Sigmoid colon (tissue), 7 donors: ENCODE results near the gene CRBN. TPM values are rescaled to one million over a fixed set of nuclear protein-coding genes. Genes with fewer than 3 reads are reported as not detected.

Experiments used
- DNase-seq: peaks from one replicate; pipeline ENCODE4 v3.0.0-alpha.2; 2019
- H3K27ac ChIP-seq, 4 donors: fragments of 200-600 bp; sonication (generic); one replicate each; pipeline ENCODE4 v1.5.1; 2016 to 2019; ENCODE audit warnings: mild to moderate bottlenecking in 1 of 4
- H3K27me3 ChIP-seq, 3 donors: fragments of 200-600 bp; sonication (generic); one replicate each; pipeline ENCODE4 v1.5.1; 2019; ENCODE audit warnings: mild to moderate bottlenecking in 1 of 3
- H3K36me3 ChIP-seq, 4 donors: fragments of 200-600 bp; sonication (generic); one replicate each; pipeline ENCODE4 v1.5.1; 2016 to 2019
- H3K4me1 ChIP-seq, 4 donors: fragments of 200-600 bp; sonication (generic); one replicate each; pipeline ENCODE4 v1.5.1; 2017 to 2019
- H3K4me3 ChIP-seq, 4 donors: fragments of 200-600 bp; sonication (generic); one replicate each; pipeline ENCODE4 v1.5.1; 2017 to 2019; ENCODE audit warnings: mild to moderate bottlenecking in 2 of 4, moderate library complexity in 1 of 4
- H3K9me3 ChIP-seq, 4 donors: fragments of 200-600 bp in 3 of 4; sonication (generic) in 3 of 4; one replicate each; pipeline versions ENCODE4 v1.5.1 to v1.6.1; 2013 to 2019
- EP300 ChIP-seq, 4 donors: sonication (generic); formaldehyde crosslinking; IDR thresholded peaks; one replicate each; pipeline ENCODE4 v1.6.1; 2017; ENCODE audit warnings: antibody characterized with exemption in 4 of 4
- POLR2A ChIP-seq, 2 donors: fragments of 450-650 bp; IDR thresholded peaks; one replicate each; pipeline ENCODE4 v1.6.1; 2016; ENCODE audit warnings: antibody characterized with exemption in 2 of 2, mild to moderate bottlenecking in 2 of 2, moderate library complexity in 2 of 2
- POLR2AphosphoS5 ChIP-seq, 4 donors: sonication (generic); formaldehyde crosslinking; IDR thresholded peaks; one replicate each; pipeline ENCODE4 v1.6.1; 2017; ENCODE audit warnings: antibody characterized with exemption in 4 of 4
- WGBS, 2 donors: extraction: QIAGEN DNeasy Blood & Tissue Kit; methylation state at CpG; one replicate each; pipeline ENCODE4 v1.1.7; 2013; 5-methylcytosine and 5-hydroxymethylcytosine counted together
- intact Hi-C: fragments of 100-400 bp; cut with DNase I; formaldehyde crosslinking; loops from one replicate; pipeline ENCODE4 v1.15.1; 2023
- polyA plus RNA-seq, 3 donors: library from polyadenylated mRNA; stranded (reverse); fragments of 200-250 nt; gene quantifications; one replicate each; pipeline ENCODE4 v1.2.3, GENCODE V29; 2013
- total RNA-seq, 4 donors: library from RNA; depleted of rRNA; stranded (reverse); fragments of >200 nt; gene quantifications; one replicate each; pipeline ENCODE4 v1.1.0, GENCODE V29; 2016
- TF ChIP-seq, protein P1 (sequence below), 4 experiments: fragments of 450-650 bp in 3 of 4; fragments of 200-600 bp in 1 of 4; IDR thresholded peaks; one replicate each; pipeline ENCODE4 v1.5.1; 2016 to 2019; ENCODE audit warnings: antibody characterized with exemption in 4 of 4, mild to moderate bottlenecking in 3 of 4, moderate library complexity in 2 of 4
- donor health status: healthy with polysubstance abuse.
- donor health status: Bipolar disorder and iron deficiency.
- donor health status: healthy.

Gene CRBN
- total and polyA plus RNA-seq, 7 donors: 24.6 to 271 (median 61.9) TPM

DNA sequence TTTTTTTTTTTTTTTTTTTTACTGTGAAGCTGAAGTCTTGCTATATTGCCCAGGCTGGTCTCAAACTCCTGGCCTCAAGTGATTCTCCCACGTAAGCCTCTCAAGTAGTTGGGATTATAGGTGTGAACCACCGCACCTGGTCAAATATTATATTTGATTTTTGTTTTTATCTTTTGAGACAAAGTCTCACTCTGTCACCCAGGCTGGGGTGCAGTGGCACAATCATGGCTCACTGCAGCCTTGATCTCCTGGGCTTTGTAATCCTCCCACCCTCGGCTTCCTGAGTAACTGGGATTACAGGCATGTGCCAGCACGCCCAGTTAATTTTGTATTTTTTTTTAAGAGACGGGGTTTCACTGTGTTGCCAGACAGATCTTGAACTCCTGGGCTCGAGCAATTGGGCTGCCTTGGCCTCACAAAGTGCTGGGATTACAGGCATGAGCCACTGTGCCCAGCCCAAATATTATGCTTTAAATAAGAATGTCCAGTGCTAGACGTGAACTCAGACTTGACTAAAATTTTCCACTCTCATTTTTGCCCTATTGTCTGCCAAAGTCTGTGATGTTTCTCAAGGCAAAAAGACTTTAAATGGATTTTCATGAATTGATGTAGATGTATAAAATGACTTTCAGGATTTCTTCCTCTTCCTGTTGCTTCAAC lies 33.4 kb upstream of the CRBN start:
- no peak for TF ChIP-seq POLR2A (IDR thresholded peaks at IDR 0.05)
- TF ChIP-seq EP300 (IDR thresholded peaks at IDR 0.05): no peak
- TF ChIP-seq POLR2AphosphoS5 (IDR thresholded peaks at IDR 0.05): no peak
- TF ChIP-seq, protein P1, sequence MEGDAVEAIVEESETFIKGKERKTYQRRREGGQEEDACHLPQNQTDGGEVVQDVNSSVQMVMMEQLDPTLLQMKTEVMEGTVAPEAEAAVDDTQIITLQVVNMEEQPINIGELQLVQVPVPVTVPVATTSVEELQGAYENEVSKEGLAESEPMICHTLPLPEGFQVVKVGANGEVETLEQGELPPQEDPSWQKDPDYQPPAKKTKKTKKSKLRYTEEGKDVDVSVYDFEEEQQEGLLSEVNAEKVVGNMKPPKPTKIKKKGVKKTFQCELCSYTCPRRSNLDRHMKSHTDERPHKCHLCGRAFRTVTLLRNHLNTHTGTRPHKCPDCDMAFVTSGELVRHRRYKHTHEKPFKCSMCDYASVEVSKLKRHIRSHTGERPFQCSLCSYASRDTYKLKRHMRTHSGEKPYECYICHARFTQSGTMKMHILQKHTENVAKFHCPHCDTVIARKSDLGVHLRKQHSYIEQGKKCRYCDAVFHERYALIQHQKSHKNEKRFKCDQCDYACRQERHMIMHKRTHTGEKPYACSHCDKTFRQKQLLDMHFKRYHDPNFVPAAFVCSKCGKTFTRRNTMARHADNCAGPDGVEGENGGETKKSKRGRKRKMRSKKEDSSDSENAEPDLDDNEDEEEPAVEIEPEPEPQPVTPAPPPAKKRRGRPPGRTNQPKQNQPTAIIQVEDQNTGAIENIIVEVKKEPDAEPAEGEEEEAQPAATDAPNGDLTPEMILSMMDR (IDR thresholded peaks at IDR 0.05): no peak
- intact Hi-C loops: no loop called here
- H3K27ac ChIP-seq: no peak overlapping the region
- H3K4me1 ChIP-seq: no peaks in the 10 kb centered on the region
- whole genome bisulfite sequencing, 2 donors: 74 to 84% methylated on average over 7 of the region's 7 CpGs
- no peaks in the 10 kb centered on the region for H3K36me3 ChIP-seq
- DNase-seq: no peak
- no peak overlapping the region for H3K4me3 ChIP-seq
- no peaks in the 10 kb centered on the region for H3K27me3 ChIP-seq
- no peaks in the 10 kb centered on the region for H3K9me3 ChIP-seq

DNA sequence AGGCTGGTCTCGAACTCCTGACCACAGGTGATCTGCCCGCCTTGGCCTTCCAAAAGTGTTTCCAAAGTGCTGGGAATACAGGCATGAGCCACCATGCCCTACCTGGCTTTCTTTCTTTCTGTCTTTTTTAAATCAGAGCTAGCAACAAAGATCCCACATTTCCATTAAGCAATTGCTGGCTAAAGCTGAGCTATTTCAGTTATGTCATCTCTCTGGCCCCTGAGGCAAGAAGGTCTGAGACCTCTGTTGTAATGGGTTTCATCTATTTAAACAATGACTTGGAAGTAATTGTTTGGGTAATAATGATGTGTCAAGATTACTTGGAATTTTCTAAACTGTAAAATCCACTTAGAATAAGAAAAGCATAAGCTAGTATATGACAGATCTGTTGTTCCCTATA lies 30.2 kb upstream of the CRBN start:
- intact Hi-C loops: no loop called here
- Histone ChIP-seq H3K27ac (no peak overlapping the region), H3K9me3 (no peaks in the 10 kb centered on the region), H3K4me3 (no peak overlapping the region), H3K36me3 (no peaks in the 10 kb centered on the region), H3K27me3 (no peaks in the 10 kb centered on the region), H3K4me1 (no peaks in the 10 kb centered on the region)
- no peak for DNase-seq
- WGBS, 2 donors: 86% methylated on average over 2 of the region's 2 CpGs
- TF ChIP-seq, protein P1 (IDR thresholded peaks at IDR 0.05): no peak
- TF ChIP-seq EP300 (IDR thresholded peaks at IDR 0.05): no peak
- TF ChIP-seq POLR2A (IDR thresholded peaks at IDR 0.05): no peak
- no peak for TF ChIP-seq POLR2AphosphoS5 (IDR thresholded peaks at IDR 0.05)

DNA sequence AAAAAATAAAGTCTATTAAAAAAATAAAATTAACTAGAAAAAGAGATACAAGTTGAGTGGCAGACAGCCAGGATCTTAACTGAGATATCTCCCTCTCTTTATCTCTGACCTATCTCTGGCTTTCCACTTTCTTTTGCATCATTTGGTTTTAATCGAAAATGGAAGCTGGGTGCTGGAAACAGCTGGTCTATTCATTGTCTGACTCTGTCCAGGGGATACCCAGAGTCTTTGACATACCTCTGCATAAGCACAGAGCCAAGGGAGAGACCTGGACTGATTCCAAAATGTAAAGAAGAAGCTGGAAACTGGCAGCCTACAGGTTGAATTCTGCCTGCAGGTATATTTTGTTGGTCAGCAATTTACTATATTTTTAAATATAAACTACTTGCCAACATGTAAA lies 29.6 kb upstream of the CRBN start:
- no peak for DNase-seq
- intact Hi-C loops: no loop called here
- Histone ChIP-seq H3K4me1 (no peaks in the 10 kb centered on the region), H3K27ac (no peak overlapping the region), H3K36me3 (no peaks in the 10 kb centered on the region), H3K4me3 (no peak overlapping the region), H3K9me3 (no peaks in the 10 kb centered on the region), H3K27me3 (no peaks in the 10 kb centered on the region)
- no peak for TF ChIP-seq POLR2A (IDR thresholded peaks at IDR 0.05)
- TF ChIP-seq, protein P1 (IDR thresholded peaks at IDR 0.05): no peak
- no peak for TF ChIP-seq POLR2AphosphoS5 (IDR thresholded peaks at IDR 0.05)
- no peak for TF ChIP-seq EP300 (IDR thresholded peaks at IDR 0.05)
- WGBS, 2 donors: 86 to 91% methylated on average over 1 of the region's 1 CpG

DNA sequence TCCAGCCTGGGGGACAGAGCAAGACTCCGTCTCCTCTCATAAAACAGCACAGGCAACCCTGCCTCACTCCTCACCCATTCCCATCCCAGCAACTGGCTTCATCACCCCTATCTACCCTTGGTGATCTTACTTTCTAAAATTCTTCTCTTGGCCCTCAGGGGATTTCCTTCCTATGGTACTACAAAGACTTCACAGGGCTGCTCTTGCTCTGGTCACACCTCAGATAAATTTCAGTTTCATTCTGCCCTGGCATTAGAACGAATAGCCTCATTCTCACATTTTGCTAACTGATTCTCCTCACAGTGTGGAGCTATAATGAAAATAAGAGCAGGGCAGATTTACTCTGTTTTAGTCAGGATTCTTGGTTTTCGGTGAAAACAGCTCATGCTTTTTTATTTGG lies 22.1 kb upstream of the CRBN start:
- Histone ChIP-seq H3K27ac (no peak overlapping the region), H3K27me3 (no peaks in the 10 kb centered on the region), H3K4me3 (no peak overlapping the region), H3K9me3 (no peaks in the 10 kb centered on the region), H3K36me3 (no peaks in the 10 kb centered on the region), H3K4me1 (no peaks in the 10 kb centered on the region)
- TF ChIP-seq EP300 (IDR thresholded peaks at IDR 0.05) (no peak), POLR2AphosphoS5 (IDR thresholded peaks at IDR 0.05) (no peak), POLR2A (IDR thresholded peaks at IDR 0.05) (no peak)
- TF ChIP-seq, protein P1 (IDR thresholded peaks at IDR 0.05): no peak
- WGBS, 2 donors: 72 to 73% methylated on average over 3 of the region's 3 CpGs
- intact Hi-C loops: loop anchor here (2.0 to 5.0 kb wide), 2 partner anchors 1071 to 1087 kb away; no protein-coding TSS in a partner anchor
- no peak for DNase-seq
